HG03354 (cell line): ENCODE data around the gene MAB21L3.
A peak's percentile ranks its signal among the peaks of the same experiment; 100 is the strongest.
"Not testable (repeated sequence)": the region's sequence is repeated elsewhere in the genome, so short reads cannot be mapped to it uniquely, and the experiment has no call there.

Experiments used
- ATAC-seq: cut with Tn5 transposase; IDR thresholded peaks from one replicate; pipeline ENCODE4 v1.9.1; 2021; ENCODE audit warnings: mild to moderate bottlenecking; ENCODE audit not compliant: unreplicated experiment, poor library complexity, severe bottlenecking

Gene MAB21L3

DNA sequence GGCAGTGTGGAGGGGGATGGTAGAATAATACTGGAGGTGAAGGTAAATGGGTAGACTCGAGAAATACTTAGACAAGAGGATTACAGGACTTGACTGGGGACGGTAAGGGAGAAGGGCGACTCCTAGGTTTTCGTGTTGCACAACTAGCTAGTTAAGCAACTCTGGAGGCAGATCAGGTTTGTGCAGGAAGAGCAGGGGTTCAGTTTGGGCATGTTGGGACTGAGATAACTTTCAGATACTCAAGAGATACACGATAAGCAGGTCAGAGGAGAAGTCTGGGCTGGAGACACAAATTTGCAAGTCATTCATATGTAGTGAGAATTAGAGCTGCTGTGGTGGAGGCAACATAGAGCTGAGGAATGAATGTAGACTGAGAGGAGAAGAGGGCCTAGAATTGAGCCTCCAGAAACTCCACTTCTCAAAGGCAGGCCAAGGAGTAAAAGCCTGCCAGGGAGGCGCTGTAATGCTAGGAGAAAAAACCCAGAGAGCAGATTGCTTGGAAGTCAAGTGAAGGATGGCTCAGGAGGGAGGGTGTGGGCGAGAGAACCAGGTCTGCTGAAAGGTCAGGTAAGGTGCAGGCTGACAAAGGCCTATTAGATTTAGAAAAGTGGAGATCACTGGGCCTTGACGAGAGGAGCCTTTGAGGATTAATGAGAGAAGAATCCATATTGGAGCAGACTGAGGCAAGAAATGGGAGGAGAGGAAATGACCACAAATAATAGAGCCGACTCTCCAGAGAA is 20.8 kb downstream of the MAB21L3 start:
- ATAC-seq, result no peak

DNA sequence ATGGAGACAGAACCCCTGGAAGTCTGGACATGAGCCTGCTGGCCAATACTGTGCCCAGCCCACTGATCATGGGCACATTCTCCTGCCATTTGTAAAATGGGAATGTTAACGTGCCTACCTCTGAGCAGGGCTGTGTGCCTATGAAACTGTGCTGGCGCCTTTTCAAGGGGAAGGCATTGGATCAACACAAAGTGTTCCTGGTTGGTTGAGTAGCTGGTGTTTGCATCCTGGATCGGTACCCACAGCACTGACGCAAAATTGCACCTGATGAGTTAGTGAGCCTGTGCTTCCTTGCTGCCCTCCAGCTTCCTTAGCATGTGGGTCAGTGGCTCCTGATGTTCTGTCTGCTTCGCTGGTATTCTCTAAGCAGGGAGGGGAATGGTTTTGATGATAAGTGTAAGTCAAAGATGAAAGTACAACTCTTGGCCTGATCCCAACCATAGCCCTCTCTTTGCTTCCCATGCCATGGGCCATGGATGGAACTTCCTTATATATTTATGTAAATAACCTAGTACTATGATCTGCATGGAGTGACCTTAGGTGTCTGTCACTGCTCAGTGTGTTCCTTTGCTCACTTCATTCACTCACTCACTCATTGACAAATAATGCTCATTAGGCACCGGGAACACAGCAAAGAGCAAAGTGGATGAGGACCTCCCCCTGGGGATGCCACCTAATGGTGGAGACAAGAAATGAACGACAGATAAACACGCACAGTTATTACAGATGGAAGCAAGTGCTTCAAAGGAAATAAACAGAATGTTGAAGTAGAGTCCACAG is 22.7 kb downstream of the MAB21L3 start:
- no peak for ATAC-seq

DNA sequence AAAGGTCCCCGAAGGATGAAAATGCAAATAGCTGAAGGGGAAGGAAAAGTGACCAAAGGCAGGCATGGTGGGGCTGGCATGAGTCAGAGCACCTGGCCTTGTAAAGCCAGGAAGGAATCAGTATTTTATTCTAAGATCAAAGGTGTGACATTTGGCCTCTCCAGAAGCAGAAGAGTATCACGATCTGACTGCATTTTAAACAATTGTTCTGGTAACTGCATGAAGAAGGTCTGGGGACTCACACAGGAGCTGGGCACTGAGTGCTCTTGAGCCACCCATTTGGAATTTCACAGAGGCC is 23.2 kb downstream of the MAB21L3 start:
- no peak for ATAC-seq

DNA sequence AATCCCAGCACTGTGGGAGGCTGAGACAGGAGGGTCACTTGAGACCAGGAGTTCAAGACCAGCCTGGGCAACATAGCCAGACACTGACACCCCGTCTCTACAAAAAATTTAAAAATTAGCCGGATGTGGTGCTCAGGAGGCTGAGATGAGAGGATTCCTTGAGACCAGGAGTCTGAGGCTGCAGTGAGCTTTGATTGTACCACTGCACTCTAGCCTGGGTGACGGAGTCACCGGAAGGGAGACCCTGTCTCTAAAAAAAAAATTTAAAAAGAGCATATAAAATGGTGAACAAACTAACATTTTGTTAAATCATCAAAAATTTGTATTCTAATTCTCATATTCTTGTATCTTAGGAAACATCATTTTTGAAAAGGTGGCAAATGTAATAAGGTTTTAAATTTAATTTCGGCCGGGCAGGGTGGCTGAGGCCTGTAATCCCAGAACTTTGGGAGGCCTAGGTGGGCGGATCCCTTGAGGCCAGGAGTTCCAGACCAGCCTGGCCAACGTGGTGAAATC is 27.1 kb downstream of the MAB21L3 start:
- no peak for ATAC-seq

DNA sequence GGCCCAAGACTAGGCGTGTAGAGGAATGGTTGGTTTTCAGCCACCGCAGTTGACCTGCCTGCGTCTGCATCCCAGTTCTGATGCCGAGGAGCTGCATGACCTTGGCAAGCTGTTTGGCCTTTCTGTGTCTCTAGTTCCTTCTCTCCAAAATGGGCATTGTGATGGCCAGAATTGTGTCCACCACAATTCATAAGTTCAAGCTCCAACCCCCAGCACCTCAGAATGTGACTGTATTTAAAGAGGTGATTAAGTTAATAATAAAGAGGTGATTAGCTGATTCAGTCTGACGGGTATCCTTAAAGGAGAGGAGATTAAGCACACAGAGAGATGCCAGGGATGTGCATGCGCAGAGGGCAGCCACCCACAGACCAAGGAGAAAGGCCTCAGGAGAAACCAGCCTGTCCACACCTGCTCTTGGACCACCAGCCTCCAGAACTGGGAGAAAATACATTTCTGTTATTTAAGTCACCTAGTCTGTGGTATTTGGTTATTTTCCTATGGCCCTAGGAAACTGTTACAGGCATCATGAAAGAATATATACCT is 28.5 kb downstream of the MAB21L3 start:
- ATAC-seq, result no peak

DNA sequence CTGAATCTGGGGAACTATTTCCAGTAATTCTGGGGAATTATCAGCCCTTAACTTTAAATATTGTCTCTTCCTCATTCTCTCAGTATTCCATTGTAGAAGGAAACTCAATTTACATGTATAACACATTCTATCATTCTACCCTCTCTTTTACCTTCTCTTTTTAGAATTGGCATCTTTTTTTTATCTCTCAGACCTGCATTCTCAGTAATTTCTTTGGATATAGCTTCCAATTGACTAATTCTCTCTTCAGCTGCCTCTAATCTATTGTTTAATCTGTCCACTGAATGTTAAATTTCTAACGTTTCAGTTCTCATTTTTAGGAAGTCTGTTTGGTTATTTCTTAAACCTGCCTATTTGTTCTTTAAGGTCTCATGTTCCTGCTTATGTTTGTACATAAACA is 33.0 kb downstream of the MAB21L3 start:
- ATAC-seq, result no peak

DNA sequence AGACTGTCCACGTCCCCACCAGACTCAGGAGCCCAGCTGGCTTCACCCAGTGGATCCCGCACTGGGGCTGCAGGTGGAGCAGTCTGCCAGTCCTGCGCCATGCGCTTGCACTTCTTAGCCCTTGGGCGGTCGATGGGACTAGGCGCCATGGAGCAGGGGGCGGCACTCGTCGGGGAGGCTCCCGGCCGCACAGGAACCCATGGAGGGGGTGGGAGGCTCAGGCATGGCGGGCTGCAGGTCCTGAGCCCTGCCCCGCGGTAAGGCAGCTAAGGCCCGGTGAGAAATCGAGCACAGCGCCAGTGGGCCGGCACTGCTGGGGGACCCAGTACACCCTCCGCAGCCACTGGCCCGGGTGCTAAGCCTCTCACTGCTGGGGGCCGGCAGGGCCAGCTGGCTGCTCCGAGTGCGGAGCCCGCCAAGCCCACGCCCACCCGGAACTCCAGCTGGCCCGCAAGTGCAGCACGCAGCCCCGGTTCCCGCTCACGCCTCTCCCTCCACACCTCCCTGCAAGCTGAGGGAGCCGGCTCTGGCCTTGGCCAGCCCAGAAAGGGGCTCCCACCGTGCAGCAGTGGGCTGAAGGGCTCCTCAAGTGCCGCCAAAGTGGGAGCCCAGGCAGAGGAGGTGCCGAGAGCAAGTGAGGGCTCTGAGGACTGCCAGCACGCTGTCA is 35.4 kb downstream of the MAB21L3 start:
- not testable (repeated sequence) for ATAC-seq

DNA sequence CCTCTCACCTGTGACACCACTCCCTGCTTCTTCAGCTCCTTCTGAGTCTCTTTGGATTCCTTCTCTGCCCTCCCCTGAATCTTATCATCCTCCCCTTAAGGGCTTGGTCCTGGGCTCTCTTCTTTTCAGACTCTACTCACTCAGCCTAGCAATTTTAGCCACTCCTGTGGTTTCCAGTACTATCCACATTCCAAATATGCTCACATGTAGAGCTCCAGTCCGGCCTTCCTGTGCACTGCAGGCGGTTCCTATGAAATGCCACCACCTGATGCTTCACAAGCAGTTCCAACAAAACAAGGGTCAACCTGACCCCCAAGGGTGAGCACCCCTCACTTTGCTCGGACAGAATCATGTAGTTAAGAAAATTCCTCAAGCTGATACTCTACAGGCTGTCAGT is 35.9 kb downstream of the MAB21L3 start:
- ATAC-seq, result no peak

DNA sequence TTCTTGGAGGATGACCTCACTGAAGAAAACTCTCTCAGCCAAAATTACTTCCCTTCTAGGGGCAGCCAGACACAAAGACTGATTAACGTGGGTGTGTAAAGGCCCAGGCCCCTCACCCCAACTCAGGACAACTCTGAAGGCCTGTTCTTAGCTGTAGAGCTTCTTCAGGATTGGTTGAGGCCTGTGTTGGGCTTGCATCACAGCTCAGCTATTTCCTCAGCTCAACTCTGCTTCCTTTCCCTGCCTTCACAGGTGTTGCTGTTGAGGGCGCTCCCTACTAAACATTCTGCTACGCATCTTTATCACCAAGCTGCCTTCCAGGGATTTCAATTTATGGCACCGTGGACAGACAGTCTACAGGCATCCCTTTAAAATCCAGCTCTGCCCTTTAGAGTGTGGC is 36.8 kb downstream of the MAB21L3 start:
- ATAC-seq, result no peak

DNA sequence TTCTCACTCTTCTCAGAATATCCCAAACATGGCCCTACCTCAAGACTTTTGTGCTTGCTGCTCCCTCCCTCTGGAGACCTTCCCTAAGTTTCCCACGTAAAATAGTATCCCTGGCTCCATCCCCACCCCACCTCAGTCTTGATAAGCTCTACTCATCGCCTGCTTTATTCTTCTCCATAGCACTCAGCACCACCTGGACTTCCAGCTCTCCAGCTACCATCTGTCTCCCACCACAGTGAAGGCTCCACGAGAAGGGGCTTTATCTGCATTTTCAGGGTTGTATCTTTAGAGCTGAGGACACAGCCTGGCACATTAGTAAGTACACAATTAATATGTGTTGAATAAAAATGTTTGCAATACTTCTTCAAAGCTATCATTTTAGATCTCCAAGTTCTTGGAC is 37.8 kb downstream of the MAB21L3 start:
- no peak for ATAC-seq

DNA sequence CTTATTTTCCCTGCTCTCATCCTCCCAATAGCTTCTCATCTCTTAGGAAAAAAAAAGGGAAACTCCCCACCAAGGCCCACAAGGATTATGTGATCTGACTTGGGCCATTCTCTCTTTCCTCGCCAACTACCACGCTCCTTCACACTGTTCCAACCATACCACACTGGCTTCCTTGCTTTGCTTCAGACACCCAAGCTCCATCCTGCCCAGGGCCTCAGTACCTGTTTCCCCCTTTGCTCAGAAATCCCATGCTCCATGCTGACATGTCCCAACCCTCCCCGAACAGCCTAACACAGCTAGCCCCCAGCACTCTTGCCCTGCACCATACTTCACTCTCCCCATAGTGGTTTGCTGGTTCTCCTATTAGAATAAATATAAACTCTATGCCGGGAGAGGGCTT is 39.2 kb downstream of the MAB21L3 start:
- ATAC-seq, result no peak

DNA sequence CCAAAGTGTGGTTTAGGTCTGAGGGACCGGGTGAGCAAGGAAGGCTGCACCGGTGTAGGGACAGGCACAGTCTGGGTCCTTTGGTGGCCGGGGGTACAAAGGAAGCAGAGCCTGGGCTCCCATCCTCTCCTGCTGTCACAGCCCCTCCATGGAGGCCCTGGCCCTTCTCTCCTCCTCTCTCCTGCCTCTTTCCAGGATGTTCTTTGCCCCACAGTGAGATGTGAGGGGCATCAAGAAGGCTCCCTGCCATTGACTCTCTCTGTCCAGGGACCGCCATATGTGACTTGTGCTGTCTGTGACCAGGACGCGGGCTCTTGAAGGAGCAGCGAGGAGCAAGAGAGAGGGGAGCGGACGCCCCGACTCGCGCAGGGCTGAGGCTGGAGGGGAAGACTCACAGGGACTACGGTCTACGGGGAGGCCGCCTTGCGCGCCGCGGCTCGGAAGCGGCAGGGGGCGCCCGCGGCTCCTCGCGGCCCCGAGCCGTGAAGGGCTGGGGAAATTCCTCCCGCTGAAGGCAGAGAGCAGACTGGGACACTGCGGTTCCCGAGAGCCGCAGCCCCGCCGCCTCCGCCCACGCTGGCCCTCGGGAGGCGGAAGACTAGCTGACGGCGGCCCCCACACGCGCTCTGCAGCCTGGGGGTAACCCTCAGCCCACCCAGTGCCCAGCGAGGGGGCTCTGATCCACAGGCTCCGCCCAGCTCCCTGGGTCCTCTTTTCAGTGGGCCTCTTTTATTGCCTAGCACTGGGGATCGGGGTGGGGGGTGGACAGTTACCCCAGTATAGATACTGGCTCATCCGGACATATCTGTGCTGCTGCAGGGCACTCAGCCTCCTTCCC is 40.8 kb downstream of the MAB21L3 start:
- ATAC-seq, result peak; percentile 97

DNA sequence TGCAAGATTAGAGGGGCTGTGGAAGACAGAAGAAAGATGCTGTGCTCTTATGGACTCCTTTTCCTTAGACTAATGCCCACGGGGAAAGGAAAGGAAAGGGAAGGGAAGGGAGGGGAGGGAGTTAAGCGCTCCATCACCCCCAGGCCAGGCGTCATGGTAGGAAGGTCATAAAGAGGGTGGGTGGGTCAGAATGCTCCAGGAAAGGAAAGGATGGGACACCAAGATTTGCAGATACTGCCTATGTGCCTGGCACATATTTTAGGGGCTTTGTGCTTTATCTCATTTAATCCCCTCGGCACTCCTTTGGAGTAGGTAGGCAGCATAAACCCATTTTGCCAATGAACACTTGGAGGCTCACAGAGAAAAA is 41.4 kb downstream of the MAB21L3 start:
- no peak for ATAC-seq

DNA sequence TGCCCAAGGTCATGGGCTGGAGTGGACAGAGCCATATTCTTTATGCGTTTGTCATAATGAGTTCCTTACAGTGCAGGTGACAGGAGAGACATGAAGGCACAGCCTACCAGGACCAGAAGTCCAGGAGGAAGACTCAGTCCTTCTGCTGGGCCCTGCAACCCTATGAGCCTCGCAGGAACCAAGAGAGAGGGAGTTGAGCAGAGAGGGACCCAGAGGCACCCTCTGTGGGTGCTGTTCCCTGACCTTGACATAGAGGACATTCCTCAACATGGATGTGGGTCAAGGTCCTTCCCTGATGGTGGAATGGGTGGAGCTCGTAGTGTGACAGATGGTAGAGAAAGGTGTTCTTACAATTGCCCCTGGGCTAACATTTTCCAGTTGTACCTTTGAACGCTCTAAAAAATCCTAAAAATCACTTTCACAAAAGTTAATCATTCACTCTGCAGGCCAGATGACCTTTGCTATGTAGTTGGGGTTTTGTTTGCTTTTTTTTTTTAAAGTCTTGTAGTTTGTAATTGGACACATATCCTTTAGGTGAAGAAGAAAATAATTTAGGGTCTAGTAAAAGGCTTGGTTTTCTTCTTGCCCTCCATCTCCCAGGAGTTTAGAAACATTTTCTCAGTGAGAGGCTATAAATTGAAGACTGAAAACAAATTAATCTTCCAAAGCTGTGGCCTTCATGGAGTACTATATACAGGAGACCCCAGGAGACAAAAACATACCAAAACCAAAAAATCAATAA is 41.9 kb downstream of the MAB21L3 start:
- no peak for ATAC-seq

DNA sequence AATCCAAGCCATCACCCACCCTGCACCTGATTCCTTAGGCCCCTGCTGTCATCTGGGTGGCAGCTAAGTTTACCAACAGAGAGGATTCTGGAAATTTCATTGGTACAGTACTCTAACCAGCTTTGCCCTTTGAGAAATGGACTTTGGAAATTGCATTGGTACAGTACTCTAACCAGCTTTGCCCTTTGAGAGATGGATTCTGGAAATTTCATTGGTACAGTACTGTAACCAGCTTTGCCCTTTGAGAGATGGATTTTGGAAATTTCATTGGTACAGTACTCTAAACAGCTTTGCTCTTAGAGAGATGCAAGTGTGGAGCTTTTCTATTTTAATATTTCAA is 42.5 kb downstream of the MAB21L3 start:
- ATAC-seq, result no peak

DNA sequence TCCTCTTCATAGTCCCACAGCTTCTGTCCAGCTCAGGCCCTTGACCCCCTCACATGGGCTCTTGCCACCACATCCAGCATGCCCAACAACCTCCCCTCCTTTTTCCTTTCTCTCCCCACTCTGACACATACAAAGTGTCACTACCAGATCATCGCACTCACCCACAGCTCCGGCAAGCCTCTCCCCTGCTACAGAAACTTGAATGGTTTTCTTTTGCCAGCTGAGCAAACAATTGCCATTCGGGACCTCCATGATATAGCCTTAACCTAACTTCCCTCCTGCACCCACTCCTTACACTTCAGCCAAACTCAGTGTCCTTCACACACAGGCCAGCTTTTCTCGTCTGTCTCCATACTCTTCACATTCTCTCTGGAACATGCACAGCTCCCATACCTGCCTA is 43.3 kb downstream of the MAB21L3 start:
- ATAC-seq, result no peak

DNA sequence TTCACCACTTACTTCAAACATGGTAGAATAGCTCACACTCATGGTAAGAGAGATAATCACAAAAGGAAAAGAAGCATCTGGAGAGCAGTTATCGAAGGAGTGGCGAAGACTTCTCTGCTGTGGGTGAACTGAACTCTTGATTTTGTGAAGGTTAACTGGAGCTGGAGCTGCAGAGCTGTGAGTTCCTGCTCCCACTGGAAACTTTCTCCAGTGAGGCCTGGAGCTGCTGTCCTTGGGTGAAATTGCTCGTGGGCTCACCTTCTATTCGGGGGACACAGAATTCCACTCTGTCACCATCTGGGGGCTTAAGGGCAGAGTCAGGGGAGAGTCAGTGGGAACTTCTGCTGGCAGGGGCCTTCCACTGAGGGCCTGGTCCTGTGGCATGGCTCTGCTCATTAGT is 45.9 kb downstream of the MAB21L3 start:
- ATAC-seq, result no peak

DNA sequence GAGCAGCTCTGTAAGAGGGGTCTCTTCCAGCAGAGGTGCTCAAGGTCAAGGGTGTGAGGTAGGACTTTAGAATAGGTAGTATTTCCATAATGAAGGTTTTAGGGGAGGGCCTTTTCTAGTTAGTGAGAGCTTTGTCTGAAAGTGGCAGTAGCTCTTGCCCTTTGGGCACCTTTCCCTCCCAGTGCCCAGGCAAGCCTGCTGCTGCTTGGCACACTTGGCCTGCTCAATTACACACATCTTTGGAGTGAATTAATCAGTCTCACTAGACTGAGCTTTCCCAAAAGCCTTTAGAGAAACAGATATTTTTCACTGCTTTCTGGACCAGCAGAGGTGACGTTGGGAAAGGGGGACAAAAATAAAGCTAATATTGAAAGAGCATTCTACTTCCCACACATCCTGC is 48.0 kb downstream of the MAB21L3 start:
- ATAC-seq, result no peak

DNA sequence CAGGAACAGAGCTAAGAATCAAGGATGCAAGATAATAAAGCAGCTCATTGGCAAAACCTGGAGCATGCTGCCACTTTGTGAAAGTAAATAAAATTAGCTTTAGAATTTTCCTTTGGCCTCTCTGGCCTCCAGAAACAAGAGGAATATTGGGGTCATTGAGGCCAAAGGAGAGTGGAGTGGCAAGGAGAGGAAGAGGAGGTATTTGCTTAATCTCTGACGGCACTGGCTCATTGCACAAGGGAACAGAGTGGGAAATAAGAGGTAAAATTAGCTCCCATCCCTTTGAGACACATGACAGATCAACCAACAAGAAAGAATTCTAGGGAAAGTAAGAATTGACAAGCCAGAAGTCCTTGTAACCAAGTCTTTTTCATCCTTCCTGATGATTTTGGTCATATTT is 48.4 kb downstream of the MAB21L3 start:
- no peak for ATAC-seq
